ENCODE results near the gene POC5.

The POC5 gene

DNA sequence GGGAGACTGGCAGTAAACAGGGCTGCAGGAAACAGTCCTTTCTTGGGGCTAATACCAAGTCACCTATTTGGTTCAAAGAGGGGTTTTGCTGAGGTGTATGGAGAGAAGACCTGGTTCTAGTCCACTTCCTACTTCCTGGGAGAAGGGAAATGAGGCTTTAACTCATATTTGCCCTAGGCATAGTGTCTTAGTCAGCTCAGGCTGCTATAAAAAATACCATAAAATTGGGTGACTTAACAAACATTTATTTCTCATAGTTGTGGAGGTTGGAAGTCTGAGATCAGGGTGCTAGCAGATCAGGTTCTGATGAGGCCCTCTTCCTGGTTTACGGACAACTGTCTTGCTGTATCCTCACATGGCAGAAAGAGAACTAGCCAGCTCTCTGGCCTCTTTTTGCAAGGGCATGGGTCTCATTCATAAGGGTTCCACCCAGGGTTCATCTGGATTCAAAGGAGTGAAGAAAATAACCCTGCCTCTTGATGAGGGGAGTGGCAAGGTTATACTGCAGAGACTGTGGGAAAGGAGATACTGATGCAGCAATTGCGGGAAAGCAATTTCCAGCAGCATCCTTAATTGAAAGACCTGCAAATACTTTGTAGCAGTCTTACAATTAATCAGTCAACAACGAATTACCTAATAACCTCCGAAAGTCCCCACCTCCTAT lies 65.5 kb downstream of the POC5 start:
- no peak overlapping the region for H3K4me3 ChIP-seq (ENCODE audit: insufficient read depth, low read length, poor library complexity, severe bottlenecking)
- no peak overlapping the region for H3K4me2 ChIP-seq (ENCODE audit: low read depth, low read length, poor library complexity, severe bottlenecking)
- H3K9ac ChIP-seq (ENCODE audit: low read length) = no peak overlapping the region
- no peaks in the 10 kb centered on the region for H3K9me2 ChIP-seq (replicated peaks; ENCODE audit: insufficient read depth, low read length)
- H3K27ac ChIP-seq (ENCODE audit: low read depth, low read length) = no peak overlapping the region
- H3K9me3 ChIP-seq (ENCODE audit: insufficient read depth, low read length) = no peaks in the 10 kb centered on the region
- no peak for TF ChIP-seq CTCF (IDR thresholded peaks at IDR 0.05; ENCODE audit: insufficient read depth, low read length, poor library complexity, severe bottlenecking)
- TF ChIP-seq EZH2phosphoT487 (conservative IDR thresholded peaks at IDR 0.05; ENCODE audit: low read length) = no peak
- no peaks in the 10 kb centered on the region for H4K20me1 ChIP-seq (ENCODE audit: low read depth, low read length)
- H3K27me3 ChIP-seq (ENCODE audit: low read length) = no peaks in the 10 kb centered on the region
- no peak overlapping the region for H2AFZ ChIP-seq (ENCODE audit: low read depth, low read length, severe bottlenecking)
- no peaks in the 10 kb centered on the region for H3K79me2 ChIP-seq (ENCODE audit: insufficient read depth, low read length)
- H3F3A ChIP-seq (ENCODE audit: insufficient read depth) = no peaks in the 10 kb centered on the region
- no peaks in the 10 kb centered on the region for H3K36me3 ChIP-seq (ENCODE audit: low read length)

DNA sequence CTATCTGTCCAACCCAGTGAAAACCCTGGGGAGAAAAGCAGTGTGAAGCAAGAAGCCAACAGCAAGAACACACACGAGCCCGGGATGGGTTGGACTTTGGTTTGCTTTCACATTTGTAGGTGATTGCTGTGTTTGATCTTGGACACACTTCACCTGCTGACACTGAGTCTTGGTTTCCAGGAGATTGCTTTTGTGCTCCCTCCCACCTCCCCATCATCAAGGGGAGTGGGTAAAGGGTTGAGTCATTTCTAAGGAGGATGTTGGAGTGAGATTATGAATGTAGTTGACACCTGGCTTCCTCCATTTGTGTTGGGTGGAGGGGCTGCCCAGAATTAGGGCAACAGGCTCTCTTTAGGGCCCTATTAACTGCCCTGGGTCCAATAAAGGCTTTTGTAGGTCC lies 68.5 kb downstream of the POC5 start:
- no peaks in the 10 kb centered on the region for H3K36me3 ChIP-seq (ENCODE audit: low read length)
- H2AFZ ChIP-seq (ENCODE audit: low read depth, low read length, severe bottlenecking) = no peak overlapping the region
- no peaks in the 10 kb centered on the region for H3K9me2 ChIP-seq (replicated peaks; ENCODE audit: insufficient read depth, low read length)
- no peaks in the 10 kb centered on the region for H3F3A ChIP-seq (ENCODE audit: insufficient read depth)
- H3K4me3 ChIP-seq (ENCODE audit: insufficient read depth, low read length, poor library complexity, severe bottlenecking) = no peak overlapping the region
- no peaks in the 10 kb centered on the region for H4K20me1 ChIP-seq (ENCODE audit: low read depth, low read length)
- H3K79me2 ChIP-seq (ENCODE audit: insufficient read depth, low read length) = no peaks in the 10 kb centered on the region
- H3K4me2 ChIP-seq (ENCODE audit: low read depth, low read length, poor library complexity, severe bottlenecking) = no peak overlapping the region
- no peak for TF ChIP-seq EZH2phosphoT487 (conservative IDR thresholded peaks at IDR 0.05; ENCODE audit: low read length)
- TF ChIP-seq CTCF (IDR thresholded peaks at IDR 0.05; ENCODE audit: insufficient read depth, low read length, poor library complexity, severe bottlenecking) = no peak
- no peak overlapping the region for H3K27ac ChIP-seq (ENCODE audit: low read depth, low read length)
- H3K9ac ChIP-seq (ENCODE audit: low read length) = no peak overlapping the region
- no peaks in the 10 kb centered on the region for H3K9me3 ChIP-seq (ENCODE audit: insufficient read depth, low read length)
- H3K27me3 ChIP-seq (ENCODE audit: low read length) = no peaks in the 10 kb centered on the region

DNA sequence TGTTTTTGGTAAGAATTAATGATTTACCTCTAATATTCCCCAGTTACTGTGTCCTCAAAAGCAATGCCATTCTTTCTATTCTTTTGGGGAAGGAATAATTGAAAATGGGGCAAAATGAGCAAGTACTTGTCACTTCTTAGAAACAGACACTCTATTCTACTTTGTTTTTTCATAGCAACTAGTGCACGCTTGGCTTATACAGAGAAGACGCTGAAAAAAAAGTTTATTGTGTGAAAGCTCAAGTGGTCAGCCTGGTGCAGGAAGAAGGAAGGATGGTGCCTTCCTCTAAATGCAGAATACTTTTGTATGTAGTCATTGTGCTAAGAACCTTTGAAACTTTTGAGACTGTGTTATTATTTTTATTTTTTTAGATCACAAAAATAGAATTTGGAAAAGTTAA lies 76.4 kb downstream of the POC5 start:
- no peak overlapping the region for H3K4me3 ChIP-seq (ENCODE audit: insufficient read depth, low read length, poor library complexity, severe bottlenecking)
- H3K4me2 ChIP-seq (ENCODE audit: low read depth, low read length, poor library complexity, severe bottlenecking) = no peak overlapping the region
- no peak for TF ChIP-seq CTCF (IDR thresholded peaks at IDR 0.05; ENCODE audit: insufficient read depth, low read length, poor library complexity, severe bottlenecking)
- no peak for TF ChIP-seq EZH2phosphoT487 (conservative IDR thresholded peaks at IDR 0.05; ENCODE audit: low read length)
- H3F3A ChIP-seq (ENCODE audit: insufficient read depth) = no peaks in the 10 kb centered on the region
- H3K9me3 ChIP-seq (ENCODE audit: insufficient read depth, low read length) = no peaks in the 10 kb centered on the region
- no peaks in the 10 kb centered on the region for H4K20me1 ChIP-seq (ENCODE audit: low read depth, low read length)
- no peak overlapping the region for H3K9ac ChIP-seq (ENCODE audit: low read length)
- H3K36me3 ChIP-seq (ENCODE audit: low read length) = no peaks in the 10 kb centered on the region
- H3K27ac ChIP-seq (ENCODE audit: low read depth, low read length) = no peak overlapping the region
- H3K79me2 ChIP-seq (ENCODE audit: insufficient read depth, low read length) = no peaks in the 10 kb centered on the region
- no peak overlapping the region for H2AFZ ChIP-seq (ENCODE audit: low read depth, low read length, severe bottlenecking)
- no peaks in the 10 kb centered on the region for H3K9me2 ChIP-seq (replicated peaks; ENCODE audit: insufficient read depth, low read length)
- H3K27me3 ChIP-seq (ENCODE audit: low read length) = no peaks in the 10 kb centered on the region

All from SU-DHL-6 (cell line).